Hepatocyte (in vitro differentiated cells): ENCODE measurements around the gene FGL2. TPM values are rescaled to one million over a fixed set of nuclear protein-coding genes. Genes with fewer than 3 reads are reported as not detected.
"Not testable (repeated sequence)": the region's sequence is repeated elsewhere in the genome, so short reads cannot be mapped to it uniquely, and the experiment has no call there.

Experiments used
- DNase-seq: peaks from one replicate; pipeline ENCODE4 v3.0.0-alpha.2; 2016; ENCODE audit warnings: low spot score
- H2AFZ ChIP-seq: fragments of 200-600 bp; sonication (generic); 2 replicates; pipeline ENCODE4 v1.6.0; 2016; ENCODE audit warnings: antibody characterized with exemption, mild to moderate bottlenecking
- H3K27ac ChIP-seq: fragments of 200-600 bp; sonication (generic); 2 replicates; pipeline ENCODE4 v1.5.1; 2016; ENCODE audit warnings: mild to moderate bottlenecking
- H3K27me3 ChIP-seq: fragments of 200-600 bp; sonication (generic); 2 replicates; pipeline ENCODE4 v1.6.1; 2016
- H3K36me3 ChIP-seq: fragments of 200-600 bp; sonication (generic); replicated peaks from 2 replicates; pipeline ENCODE4 v1.5.1; 2016; ENCODE audit warnings: low read depth; ENCODE audit not compliant: insufficient read depth
- H3K4me1 ChIP-seq: fragments of 200-600 bp; sonication (generic); 2 replicates; pipeline ENCODE4 v1.5.1; 2016; ENCODE audit warnings: mild to moderate bottlenecking, moderate library complexity; ENCODE audit not compliant: insufficient read depth
- H3K4me2 ChIP-seq: fragments of 200-600 bp; sonication (generic); 2 replicates; pipeline ENCODE4 v1.6.0; 2016
- H3K4me3 ChIP-seq: fragments of 200-600 bp; sonication (generic); 2 replicates; pipeline ENCODE4 v1.5.1; 2016; ENCODE audit warnings: mild to moderate bottlenecking
- H3K79me2 ChIP-seq: fragments of 200-600 bp; sonication (generic); 2 replicates; pipeline ENCODE4 v1.6.0; 2017; ENCODE audit warnings: mild to moderate bottlenecking
- H3K9me2 ChIP-seq: fragments of 200-600 bp; sonication (generic); replicated peaks from 2 replicates; pipeline ENCODE4 v1.6.0; 2017; ENCODE audit warnings: mild to moderate bottlenecking; ENCODE audit not compliant: insufficient read depth
- H3K9me3 ChIP-seq: fragments of 200-600 bp; sonication (generic); 2 replicates; pipeline ENCODE4 v1.5.1; 2016; ENCODE audit warnings: low read depth, mild to moderate bottlenecking
- H4K20me1 ChIP-seq: fragments of 200-600 bp; sonication (generic); 2 replicates; pipeline ENCODE4 v1.6.0; 2016; ENCODE audit warnings: mild to moderate bottlenecking; ENCODE audit not compliant: insufficient read depth, poor library complexity, severe bottlenecking
- EZH2 ChIP-seq: fragments of 200-600 bp; sonication (generic); IDR thresholded peaks from 2 replicates; pipeline ENCODE4 v1.6.1; 2016; ENCODE audit warnings: antibody characterized with exemption, mild to moderate bottlenecking, borderline replicate concordance
- EZH2phosphoT487 ChIP-seq: fragments of 200-600 bp; sonication (generic); IDR thresholded peaks from one replicate; pipeline ENCODE4 v1.6.1; 2018; ENCODE audit warnings: antibody characterized with exemption, mild to moderate bottlenecking, low read depth, moderate library complexity; ENCODE audit not compliant: unreplicated experiment, severe bottlenecking
- WGBS: methylation state at CpG from one replicate; pipeline ENCODE4 v1.1.6; 2016; ENCODE audit warnings: low lambda C conversion rate; ENCODE audit errors: missing lambda C conversion rate; 5-methylcytosine and 5-hydroxymethylcytosine counted together
- polyA plus RNA-seq: library from polyadenylated mRNA; unstranded; fragments of >200 nt; fragmentation: Nextera tagmentation; extraction: Ambion mirVana; gene quantifications from 2 replicates; pipeline ENCODE4 v1.2.1, GENCODE V29; 2016
- total RNA-seq: library from RNA; depleted of rRNA; stranded (reverse); fragments of >200 nt; gene quantifications from 2 replicates; pipeline ENCODE4 v1.2.3, GENCODE V29; 2014
- TF ChIP-seq, protein P1 (sequence below): fragments of 200-600 bp; sonication (generic); IDR thresholded peaks from 2 replicates; pipeline ENCODE4 v1.5.1; 2016; ENCODE audit warnings: antibody characterized with exemption, mild to moderate bottlenecking; ENCODE audit not compliant: poor library complexity

Gene FGL2
- total and polyA plus RNA-seq, 2 experiments from 2014 or later, result 0.80 to 0.83 TPM

- Histone ChIP-seq H3K4me3 (no peak overlapping the region), H3K79me2 (no peaks in the 10 kb centered on the region), H3K27me3 (no peaks in the 10 kb centered on the region), H3K4me1 (peaks cover 6% of the 10 kb centered on the region), H3K36me3 (no peaks in the 10 kb centered on the region), H3K9me2 (no peaks in the 10 kb centered on the region), H2AFZ (no peak overlapping the region), H3K9me3 (peaks cover 2% of the 10 kb centered on the region), H3K27ac (no peak overlapping the region), H3K4me2 (no peak overlapping the region), H4K20me1 (no peaks in the 10 kb centered on the region)
- WGBS, result 83% methylated on average over 4 of the region's 4 CpGs
- no peak for TF ChIP-seq EZH2phosphoT487
- TF ChIP-seq, protein P1, sequence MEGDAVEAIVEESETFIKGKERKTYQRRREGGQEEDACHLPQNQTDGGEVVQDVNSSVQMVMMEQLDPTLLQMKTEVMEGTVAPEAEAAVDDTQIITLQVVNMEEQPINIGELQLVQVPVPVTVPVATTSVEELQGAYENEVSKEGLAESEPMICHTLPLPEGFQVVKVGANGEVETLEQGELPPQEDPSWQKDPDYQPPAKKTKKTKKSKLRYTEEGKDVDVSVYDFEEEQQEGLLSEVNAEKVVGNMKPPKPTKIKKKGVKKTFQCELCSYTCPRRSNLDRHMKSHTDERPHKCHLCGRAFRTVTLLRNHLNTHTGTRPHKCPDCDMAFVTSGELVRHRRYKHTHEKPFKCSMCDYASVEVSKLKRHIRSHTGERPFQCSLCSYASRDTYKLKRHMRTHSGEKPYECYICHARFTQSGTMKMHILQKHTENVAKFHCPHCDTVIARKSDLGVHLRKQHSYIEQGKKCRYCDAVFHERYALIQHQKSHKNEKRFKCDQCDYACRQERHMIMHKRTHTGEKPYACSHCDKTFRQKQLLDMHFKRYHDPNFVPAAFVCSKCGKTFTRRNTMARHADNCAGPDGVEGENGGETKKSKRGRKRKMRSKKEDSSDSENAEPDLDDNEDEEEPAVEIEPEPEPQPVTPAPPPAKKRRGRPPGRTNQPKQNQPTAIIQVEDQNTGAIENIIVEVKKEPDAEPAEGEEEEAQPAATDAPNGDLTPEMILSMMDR, result no peak
- TF ChIP-seq EZH2, result no peak
- no peak for DNase-seq
These were observed 18.5 kb downstream of the FGL2 start for GRCh38 chr7:77181015-77181595.

- not testable (repeated sequence) for H3K27me3 ChIP-seq, H3K9me2 ChIP-seq, H3K4me1 ChIP-seq, H3K4me2 ChIP-seq, H3K9me3 ChIP-seq, H3K79me2 ChIP-seq, H3K36me3 ChIP-seq, H3K4me3 ChIP-seq, H2AFZ ChIP-seq, H3K27ac ChIP-seq, DNase-seq, H4K20me1 ChIP-seq
These were observed 21.6 kb downstream of the FGL2 start for GRCh38 chr7:77178024-77178423.

DNA sequence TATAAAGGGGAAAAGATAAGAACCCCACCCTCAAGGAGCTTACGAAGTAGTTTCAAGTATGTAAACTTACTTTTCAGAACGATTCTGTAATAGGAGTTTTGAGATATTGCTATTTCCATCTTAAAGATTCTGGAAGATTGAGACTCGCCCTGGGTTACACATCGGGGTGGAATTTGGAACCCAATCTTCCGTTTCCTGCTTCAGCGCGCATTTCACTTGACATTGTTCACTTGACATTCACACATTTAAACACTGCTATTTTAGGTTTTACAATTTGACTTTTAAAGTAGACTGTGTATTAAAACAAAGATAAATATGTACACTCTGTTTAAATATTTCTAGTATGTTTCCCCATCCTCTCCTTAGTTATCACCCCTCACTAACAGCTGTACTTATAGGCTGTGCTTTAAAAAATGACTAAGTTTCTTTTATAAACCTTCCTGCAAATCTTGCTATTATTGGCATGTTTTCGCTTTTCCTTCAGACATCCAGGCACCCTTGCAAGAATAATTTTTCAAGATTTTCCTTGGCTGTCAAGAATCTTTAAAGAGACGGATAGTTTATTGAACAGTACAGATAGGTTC is 22.2 kb downstream of the FGL2 start:
- not testable (repeated sequence) for H3K27me3 ChIP-seq, H3K4me1 ChIP-seq, H3K9me2 ChIP-seq, H3K36me3 ChIP-seq, H2AFZ ChIP-seq, H3K9me3 ChIP-seq, DNase-seq, H4K20me1 ChIP-seq, H3K4me2 ChIP-seq, H3K79me2 ChIP-seq, H3K4me3 ChIP-seq, H3K27ac ChIP-seq
- WGBS, result 66% methylated on average over 9 of the region's 9 CpGs

DNA sequence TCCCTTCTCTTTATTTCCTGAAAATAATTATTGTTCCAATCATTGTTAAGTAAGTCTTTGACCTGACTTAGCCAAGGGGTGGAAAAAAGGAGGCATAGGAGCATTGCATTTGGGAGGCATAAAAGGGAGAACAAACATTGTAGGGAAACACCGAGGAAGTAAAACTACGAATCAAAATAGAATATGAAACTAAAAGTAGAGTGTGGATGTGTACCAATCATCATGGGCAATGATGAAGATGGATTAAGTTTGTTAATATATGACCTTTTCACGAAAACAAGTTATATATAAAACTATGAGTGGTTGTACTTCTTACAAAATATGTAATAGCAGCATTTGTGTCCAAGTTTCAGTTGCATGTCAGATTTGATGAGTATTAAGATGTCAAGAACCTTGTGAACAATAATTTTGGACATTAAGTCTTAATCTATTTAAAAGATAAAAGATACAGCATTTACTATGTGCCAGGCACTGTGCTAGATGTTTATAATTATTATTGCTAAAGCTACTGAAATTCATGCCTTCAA is 24.3 kb downstream of the FGL2 start:
- H3K9me2 ChIP-seq, H3K4me3 ChIP-seq, H3K4me1 ChIP-seq, H3K36me3 ChIP-seq, H3K27me3 ChIP-seq, H3K9me3 ChIP-seq, H3K4me2 ChIP-seq, DNase-seq, H4K20me1 ChIP-seq, H2AFZ ChIP-seq, H3K79me2 ChIP-seq, H3K27ac ChIP-seq: not testable (repeated sequence)
- WGBS, result 86% methylated on average over 1 of the region's 3 CpGs

- not testable (repeated sequence) for H3K27ac ChIP-seq, DNase-seq, H4K20me1 ChIP-seq, H3K9me3 ChIP-seq, H3K4me1 ChIP-seq, H2AFZ ChIP-seq, H3K9me2 ChIP-seq, H3K27me3 ChIP-seq, H3K4me3 ChIP-seq, H3K36me3 ChIP-seq, H3K4me2 ChIP-seq, H3K79me2 ChIP-seq
- WGBS, result 92% methylated on average over 3 of the region's 4 CpGs
These were observed 25.2 kb downstream of the FGL2 start for GRCh38 chr7:77174418-77174817.

- WGBS, result 93% methylated on average over 6 of the region's 6 CpGs
- not testable (repeated sequence) for H3K4me2 ChIP-seq, H3K79me2 ChIP-seq, H2AFZ ChIP-seq, H3K27ac ChIP-seq, DNase-seq, H3K9me3 ChIP-seq, H3K4me3 ChIP-seq, H3K9me2 ChIP-seq, H4K20me1 ChIP-seq, H3K4me1 ChIP-seq, H3K27me3 ChIP-seq, H3K36me3 ChIP-seq
These were observed 27.0 kb downstream of the FGL2 start for GRCh38 chr7:77172437-77173172.

DNA sequence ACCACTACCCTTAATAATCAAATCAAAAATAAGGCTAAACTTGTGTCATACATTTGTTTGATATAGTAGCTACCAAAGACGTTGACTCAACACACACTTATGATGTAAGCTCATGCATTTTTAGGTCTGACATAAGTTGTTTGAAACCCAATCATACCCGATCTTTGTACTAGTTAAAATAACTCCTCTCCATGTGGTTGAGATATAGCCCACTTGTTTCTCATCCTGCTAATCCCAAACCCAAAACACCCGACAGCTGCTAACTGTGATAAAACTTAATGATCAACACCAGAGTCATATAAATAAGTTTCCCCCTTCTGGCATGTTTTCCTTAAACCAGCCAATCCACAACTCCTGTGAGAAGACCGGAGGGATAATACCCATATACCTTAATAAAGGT is 28.5 kb downstream of the FGL2 start:
- not testable (repeated sequence) for DNase-seq, H3K36me3 ChIP-seq, H3K4me1 ChIP-seq, H3K4me3 ChIP-seq, H2AFZ ChIP-seq, H3K27ac ChIP-seq, H4K20me1 ChIP-seq, H3K9me3 ChIP-seq, H3K79me2 ChIP-seq, H3K9me2 ChIP-seq, H3K27me3 ChIP-seq, H3K4me2 ChIP-seq
- 75% methylated on average over 4 of the region's 4 CpGs for WGBS
